IPS-18a (cell line): ENCODE measurements around the gene LETM1.
A peak's percentile ranks its signal among the peaks of the same experiment; 100 is the strongest.

ENCODE experiments used
- H3K27ac ChIP-seq: one replicate; pipeline ENCODE4 v1.5.1; 2013; ENCODE audit warnings: low read length
- H3K27me3 ChIP-seq: one replicate; pipeline ENCODE4 v1.6.1; 2013; ENCODE audit warnings: mild to moderate bottlenecking, low read length; ENCODE audit not compliant: control insufficient read depth, insufficient read depth
- H3K36me3 ChIP-seq: one replicate; pipeline ENCODE4 v1.6.1; 2013; ENCODE audit warnings: low read depth, low read length; ENCODE audit not compliant: control insufficient read depth
- H3K4me1 ChIP-seq: one replicate; pipeline ENCODE4 v1.6.1; 2013; ENCODE audit warnings: low read depth, low read length; ENCODE audit not compliant: control insufficient read depth
- H3K4me3 ChIP-seq: one replicate; pipeline ENCODE4 v1.5.1; 2013; ENCODE audit warnings: low read length
- H3K9ac ChIP-seq: one replicate; pipeline ENCODE4 v1.6.1; 2013; ENCODE audit warnings: mild to moderate bottlenecking, low read length, moderate library complexity
- H3K9me3 ChIP-seq: one replicate; pipeline ENCODE4 v1.6.1; 2013; ENCODE audit warnings: low read depth, low read length; ENCODE audit not compliant: control insufficient read depth

LETM1 gene

DNA sequence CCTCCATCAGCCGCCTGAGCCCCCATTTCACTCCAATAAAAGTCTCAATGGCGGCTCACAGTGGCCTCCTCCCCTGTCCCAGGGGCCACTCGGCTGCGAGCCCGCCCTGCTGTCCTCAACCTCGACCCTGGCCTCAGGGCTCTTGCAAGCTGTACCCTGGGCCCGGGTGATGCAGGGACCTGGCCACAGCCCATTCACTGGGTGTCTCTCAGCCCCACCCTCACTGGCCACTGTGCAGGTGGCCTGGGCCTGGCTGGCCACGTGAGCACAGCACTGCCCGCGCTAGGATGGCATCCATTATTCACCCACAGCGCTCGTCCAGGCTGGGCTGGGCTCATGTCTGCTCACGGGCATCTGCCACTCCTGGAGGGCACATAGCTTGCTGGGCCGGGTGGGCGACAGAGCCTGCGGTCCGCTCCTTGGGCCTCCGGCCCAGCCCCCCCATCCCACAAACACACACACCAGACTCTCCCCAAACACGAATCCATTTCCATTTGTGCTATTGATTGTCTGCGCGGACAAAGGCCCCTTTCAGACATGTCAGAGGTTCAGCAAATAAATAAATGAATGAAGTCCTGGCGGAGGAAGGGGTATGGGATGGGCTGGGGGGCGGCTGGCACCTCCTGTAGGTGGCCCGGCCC, 79.3 kb downstream of the LETM1 start:
- Histone ChIP-seq H3K36me3 (no peaks in the 10 kb centered on the region), H3K9ac (no peak overlapping the region), H3K4me1 (peaks cover 21% of the 10 kb centered on the region), H3K9me3 (no peaks in the 10 kb centered on the region), H3K27ac (no peak overlapping the region), H3K27me3 (no peaks in the 10 kb centered on the region), H3K4me3 (no peak overlapping the region)

DNA sequence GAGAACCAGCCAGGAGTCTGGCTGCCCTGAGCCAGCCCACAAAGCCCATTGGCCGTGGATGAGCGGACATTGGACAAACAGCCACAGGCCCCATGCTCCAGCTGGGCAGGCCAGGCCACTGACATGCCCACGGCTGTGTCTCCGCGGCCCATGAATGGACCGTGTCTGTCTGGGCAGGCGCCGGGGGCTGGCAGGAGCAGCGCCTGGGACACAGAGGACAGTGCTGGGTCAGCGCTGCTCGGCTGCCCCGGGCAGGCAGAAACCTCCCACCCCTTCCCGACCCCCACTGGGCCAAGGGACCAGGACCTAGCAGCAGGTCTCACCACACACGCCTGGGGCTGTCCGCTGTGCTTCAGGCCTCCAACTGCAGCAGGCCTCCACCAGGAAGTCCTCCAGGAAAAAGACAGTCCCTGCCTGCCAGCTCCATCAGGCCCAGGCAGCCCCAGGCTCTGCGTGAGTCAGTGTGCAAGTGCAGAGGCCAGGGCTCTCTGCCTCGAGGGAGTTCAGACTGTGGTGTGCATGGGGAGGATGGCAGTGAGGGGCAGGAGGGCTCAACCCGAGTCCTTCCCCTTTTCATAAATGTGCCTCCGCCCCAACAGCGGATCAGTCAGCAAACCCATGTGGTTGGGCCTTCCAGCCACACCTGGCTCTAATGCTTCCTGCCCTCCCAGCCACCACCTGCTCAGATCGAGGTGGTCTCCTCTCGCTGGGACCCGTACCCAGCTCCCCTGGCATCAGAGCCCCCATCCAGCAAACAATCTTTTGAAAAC, 80.0 kb downstream of the LETM1 start:
- no peak overlapping the region for H3K27ac ChIP-seq

DNA sequence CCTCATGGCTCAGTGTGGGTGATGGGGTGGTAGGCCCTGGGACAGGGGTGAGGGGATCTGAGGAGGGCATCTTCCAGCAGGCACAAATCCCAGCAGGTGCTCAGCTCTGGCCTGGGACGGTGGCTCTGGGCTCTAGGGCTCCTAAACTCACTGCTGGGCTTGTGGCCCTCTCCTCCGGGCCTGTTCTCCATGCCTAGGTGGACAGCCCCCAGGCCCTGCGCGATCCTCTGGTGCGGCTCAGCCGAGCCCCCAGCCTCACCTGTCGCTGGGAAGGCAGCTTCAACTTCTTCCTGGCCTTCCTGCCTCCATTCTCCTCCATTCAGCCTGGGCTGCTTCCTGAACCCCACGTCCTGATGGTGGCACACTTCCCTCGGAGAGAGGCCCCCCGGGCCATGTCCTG, 82.2 kb downstream of the LETM1 start:
- peaks cover 8% of the 10 kb centered on the region for H3K27me3 ChIP-seq
- H3K4me3 ChIP-seq, result no peak overlapping the region
- H3K27ac ChIP-seq, result no peak overlapping the region
- H3K4me1 ChIP-seq, result peaks cover 19% of the 10 kb centered on the region
- no peak overlapping the region for H3K9ac ChIP-seq
- H3K36me3 ChIP-seq, result no peaks in the 10 kb centered on the region
- no peaks in the 10 kb centered on the region for H3K9me3 ChIP-seq

More for the DNA sequence above, 80.0 kb downstream of the LETM1 start:
- H3K4me1 ChIP-seq, result peaks cover 21% of the 10 kb centered on the region
- H3K27me3 ChIP-seq, result no peaks in the 10 kb centered on the region
- no peak overlapping the region for H3K9ac ChIP-seq
- H3K9me3 ChIP-seq, result no peaks in the 10 kb centered on the region
- H3K36me3 ChIP-seq, result no peaks in the 10 kb centered on the region
- H3K4me3 ChIP-seq, result no peak overlapping the region

DNA sequence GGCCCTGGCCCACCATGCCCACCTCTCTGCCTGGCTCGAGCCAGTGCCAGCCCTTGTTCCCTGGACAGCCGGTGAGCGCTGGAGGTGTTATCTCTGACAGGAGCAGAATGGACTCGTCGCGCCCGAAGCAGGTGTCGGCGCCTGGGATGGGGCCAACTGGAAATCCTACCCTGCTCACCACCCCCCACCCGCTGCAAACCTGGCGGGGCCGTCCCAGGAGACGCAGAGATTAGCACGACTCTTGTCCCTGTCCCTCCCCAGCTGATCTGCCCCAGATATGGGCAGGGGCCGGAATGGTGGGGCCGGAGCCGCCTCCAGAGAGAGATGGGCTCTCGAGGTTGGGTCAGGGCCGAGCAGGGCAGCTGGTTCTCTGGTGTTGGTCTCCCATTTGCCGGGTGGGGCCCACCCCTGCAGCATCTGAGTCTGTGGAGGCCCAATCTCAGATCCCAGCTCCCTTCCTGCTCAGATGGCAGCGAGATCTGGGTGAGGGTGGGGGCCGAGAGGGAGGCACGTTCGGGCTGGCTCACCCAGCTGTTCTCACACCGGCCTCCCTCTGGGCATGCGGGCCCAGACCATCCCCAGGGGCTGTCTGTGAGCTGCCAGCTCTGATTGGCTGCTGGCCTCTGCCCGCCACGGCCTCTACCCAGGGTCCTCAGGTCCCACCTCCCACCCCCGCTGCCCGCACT, 83.0 kb downstream of the LETM1 start:
- H3K36me3 ChIP-seq, result no peaks in the 10 kb centered on the region
- no peaks in the 10 kb centered on the region for H3K9me3 ChIP-seq
- H3K4me1 ChIP-seq, result peaks cover 22% of the 10 kb centered on the region
- no peak overlapping the region for H3K27ac ChIP-seq
- H3K9ac ChIP-seq, result no peak overlapping the region
- peaks cover 13% of the 10 kb centered on the region for H3K27me3 ChIP-seq
- no peak overlapping the region for H3K4me3 ChIP-seq

DNA sequence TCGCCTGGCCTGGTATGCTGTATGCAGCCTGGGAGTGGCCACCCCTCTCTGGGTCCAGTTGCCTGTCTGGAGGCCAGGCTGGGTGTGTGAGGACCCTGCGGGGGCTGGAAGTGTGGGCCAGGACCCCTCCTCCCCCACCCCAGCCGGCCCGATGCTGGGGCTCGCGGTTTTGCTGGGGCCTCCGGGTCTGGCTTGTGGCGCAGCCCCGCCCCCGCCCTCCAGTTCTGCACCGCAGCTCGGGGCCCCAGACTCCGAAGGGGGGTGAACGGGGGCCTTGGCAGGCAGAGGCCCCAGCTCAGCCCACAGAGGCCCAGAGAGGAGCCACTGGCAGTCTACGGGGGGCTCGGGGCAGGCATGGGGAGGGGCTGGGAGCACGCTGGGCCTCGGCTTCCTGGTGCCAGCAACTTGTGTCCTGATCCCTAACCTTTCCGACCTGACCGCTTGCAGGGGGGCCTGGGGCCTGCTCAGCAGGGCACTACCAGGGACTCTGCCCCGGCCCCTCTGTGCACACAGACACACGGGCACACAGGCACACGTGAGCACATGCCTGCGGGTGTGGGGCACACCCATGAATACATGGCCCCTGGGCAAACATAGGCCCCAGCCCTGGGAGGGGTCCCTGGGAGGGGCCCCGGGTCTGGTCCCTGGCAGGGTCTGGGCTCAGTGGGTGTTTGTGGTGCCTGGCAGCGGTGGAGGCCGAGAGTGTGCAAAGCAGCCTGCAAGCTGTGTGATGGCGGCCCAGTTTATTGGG, 84.2 kb downstream of the LETM1 start:
- no peak overlapping the region for H3K27ac ChIP-seq
- H3K4me1 ChIP-seq, result peaks cover 10% of the 10 kb centered on the region
- no peak overlapping the region for H3K9ac ChIP-seq
- no peak overlapping the region for H3K4me3 ChIP-seq
- H3K36me3 ChIP-seq, result no peaks in the 10 kb centered on the region
- peaks cover 13% of the 10 kb centered on the region for H3K27me3 ChIP-seq
- H3K9me3 ChIP-seq, result no peaks in the 10 kb centered on the region

DNA sequence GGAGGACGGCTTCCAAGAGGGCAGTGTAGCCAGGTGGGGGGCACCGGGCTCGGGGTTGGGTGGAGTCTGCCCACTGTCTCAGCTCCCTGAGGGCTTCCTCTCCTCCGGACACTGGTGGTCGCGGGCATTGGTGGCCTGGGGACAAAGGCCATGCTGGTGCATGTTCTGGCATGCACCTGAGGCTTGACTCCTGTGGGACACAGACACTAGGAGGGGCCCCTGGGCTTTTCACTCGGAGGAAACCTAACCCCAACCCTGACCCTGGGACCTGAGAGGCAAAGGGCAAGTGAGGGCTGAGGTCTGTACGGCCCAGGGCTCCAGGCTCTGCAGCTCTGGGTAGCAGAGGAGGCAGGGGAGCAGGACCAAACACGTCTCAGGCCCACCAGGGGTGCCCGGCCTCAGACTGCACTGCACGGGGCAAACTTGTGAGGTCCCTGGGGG, 85.1 kb downstream of the LETM1 start:
- H3K27me3 ChIP-seq, result peaks cover 13% of the 10 kb centered on the region
- H3K4me1 ChIP-seq, result peaks cover 17% of the 10 kb centered on the region
- no peak overlapping the region for H3K27ac ChIP-seq
- no peaks in the 10 kb centered on the region for H3K36me3 ChIP-seq
- H3K4me3 ChIP-seq, result no peak overlapping the region
- H3K9ac ChIP-seq, result no peak overlapping the region
- no peaks in the 10 kb centered on the region for H3K9me3 ChIP-seq

DNA sequence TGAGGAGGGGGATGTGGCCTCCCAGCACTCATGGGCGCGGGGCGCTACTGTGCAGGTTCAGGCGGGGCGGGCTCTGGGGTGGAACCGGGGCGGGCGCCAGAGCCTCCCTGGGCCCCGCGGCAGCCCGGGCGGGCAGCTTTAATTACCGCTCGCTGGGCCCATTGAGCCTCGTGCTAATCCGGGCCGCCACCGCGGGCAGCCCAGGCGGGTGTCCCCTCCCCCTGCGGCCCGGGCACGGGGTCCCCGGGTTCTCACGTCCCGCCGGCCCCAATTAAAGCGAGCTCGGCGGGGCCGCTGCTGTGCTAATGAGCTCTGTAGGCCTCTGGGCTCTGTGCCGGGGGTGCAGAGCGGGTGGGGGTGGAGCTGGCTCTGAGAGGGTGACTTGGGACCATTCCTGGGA, 85.7 kb downstream of the LETM1 start:
- Histone ChIP-seq H3K4me3 (no peak overlapping the region), H3K4me1 (peaks cover 17% of the 10 kb centered on the region), H3K27me3 (peaks cover 13% of the 10 kb centered on the region), H3K9me3 (no peaks in the 10 kb centered on the region), H3K27ac (no peak overlapping the region), H3K36me3 (no peaks in the 10 kb centered on the region), H3K9ac (no peak overlapping the region)

DNA sequence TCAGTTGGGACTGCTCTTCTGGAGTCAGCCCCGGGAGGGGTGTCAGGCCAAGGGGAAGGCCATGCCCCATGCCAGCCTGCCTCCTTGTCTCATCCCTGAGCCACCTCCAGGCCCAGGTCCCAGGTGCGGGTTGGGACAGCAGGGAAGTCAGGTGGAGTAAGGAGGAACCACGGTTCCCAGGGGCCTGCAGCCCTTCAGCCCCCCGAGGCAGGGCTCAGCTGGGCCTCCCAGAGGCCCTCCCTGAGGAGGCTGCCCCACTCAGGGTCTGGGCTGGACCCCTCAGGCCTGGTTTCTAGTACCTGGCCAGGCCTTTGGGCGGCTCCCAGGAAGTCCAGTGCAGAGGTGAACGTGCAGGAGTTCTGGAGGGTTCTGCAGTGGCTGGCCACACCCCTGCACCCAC, 86.3 kb downstream of the LETM1 start:
- no peaks in the 10 kb centered on the region for H3K9me3 ChIP-seq
- H3K4me1 ChIP-seq, result peaks cover 17% of the 10 kb centered on the region
- H3K36me3 ChIP-seq, result no peaks in the 10 kb centered on the region
- peaks cover 13% of the 10 kb centered on the region for H3K27me3 ChIP-seq
- no peak overlapping the region for H3K27ac ChIP-seq
- no peak overlapping the region for H3K9ac ChIP-seq
- H3K4me3 ChIP-seq, result no peak overlapping the region

DNA sequence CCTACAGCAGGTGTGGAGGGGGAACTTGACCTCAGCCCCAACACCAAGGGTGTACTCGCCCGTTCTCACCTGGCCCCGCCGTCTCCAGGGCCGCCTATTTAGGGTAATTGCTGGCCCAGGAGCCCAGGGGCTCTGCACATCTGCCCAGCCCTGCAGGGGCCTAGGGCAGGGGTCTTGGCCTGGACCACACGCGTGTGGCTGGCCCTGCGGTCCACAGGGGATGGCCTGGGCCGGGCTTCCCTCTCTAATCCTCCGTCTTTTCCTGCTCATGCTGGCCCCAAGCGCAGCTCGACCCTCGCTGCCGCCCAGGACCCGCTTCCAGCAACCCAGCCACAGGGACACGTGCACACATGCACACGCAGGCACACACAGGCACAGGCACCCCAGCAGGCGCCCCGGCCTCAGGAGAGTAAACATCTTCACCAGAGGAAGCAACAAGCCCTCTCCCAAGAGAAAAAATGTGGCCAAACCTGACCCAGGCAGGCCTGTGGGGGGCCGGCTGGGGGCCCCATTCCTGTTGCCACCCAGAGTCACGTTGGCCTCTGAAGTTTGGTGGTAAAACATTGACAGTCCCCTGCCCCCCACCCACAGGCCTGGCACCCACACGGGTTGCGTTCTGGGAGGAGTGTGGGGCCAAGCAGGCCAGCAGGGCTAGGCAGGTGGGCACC, 87.5 kb downstream of the LETM1 start:
- no peak overlapping the region for H3K9ac ChIP-seq
- no peaks in the 10 kb centered on the region for H3K9me3 ChIP-seq
- peaks cover 17% of the 10 kb centered on the region for H3K4me1 ChIP-seq
- H3K27me3 ChIP-seq, result peaks cover 13% of the 10 kb centered on the region
- H3K4me3 ChIP-seq, result peak overlapping the region; percentile 43
- no peaks in the 10 kb centered on the region for H3K36me3 ChIP-seq
- H3K27ac ChIP-seq, result no peak overlapping the region

DNA sequence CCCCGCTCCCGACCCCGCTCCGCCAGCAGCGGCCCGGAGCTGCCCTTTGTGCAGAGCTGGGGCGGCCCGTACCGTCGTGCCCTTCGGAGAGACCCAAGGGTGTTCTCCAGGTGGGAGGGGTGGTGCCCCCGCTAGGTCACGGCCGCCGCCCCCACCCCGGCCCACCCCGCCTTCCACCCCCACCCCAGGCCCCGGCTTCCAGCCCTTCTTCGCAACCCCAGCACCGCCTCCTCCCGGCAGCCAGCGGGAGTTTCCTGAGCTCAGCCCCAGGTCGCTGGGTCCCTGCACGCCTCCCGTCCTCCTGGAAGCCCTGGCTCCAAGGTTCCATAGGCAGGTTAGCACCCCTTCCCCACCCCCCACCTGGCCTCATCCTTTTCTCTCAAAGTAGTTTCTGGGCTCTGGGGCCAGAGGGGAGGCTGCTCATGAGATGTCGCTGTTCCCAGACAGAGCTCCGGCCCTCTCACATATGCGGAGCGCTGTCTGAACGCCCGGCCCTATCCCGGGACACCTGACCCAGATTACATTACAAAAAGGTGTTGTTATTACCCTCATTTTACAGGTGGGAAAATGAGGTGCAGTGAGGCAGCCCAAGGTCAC, 88.1 kb downstream of the LETM1 start:
- Histone ChIP-seq H3K9ac (no peak overlapping the region), H3K4me3 (peak overlapping the region; percentile 43), H3K27ac (no peak overlapping the region)

More for the DNA sequence above, 88.1 kb downstream of the LETM1 start:
- H3K36me3 ChIP-seq, result no peaks in the 10 kb centered on the region
- H3K27me3 ChIP-seq, result peaks cover 13% of the 10 kb centered on the region
- no peaks in the 10 kb centered on the region for H3K9me3 ChIP-seq
- H3K4me1 ChIP-seq, result peaks cover 17% of the 10 kb centered on the region
